H1 (cell line): ENCODE results near the gene FKBP5. TPM values are rescaled to one million over a fixed set of nuclear protein-coding genes. Genes with fewer than 3 reads are reported as not detected.

Source experiments
- CTCF ChIA-PET: fragments of 300-600 bp; sonication (Branson Sonifier 250); formaldehyde crosslinking; loops from one replicate; lab custom pipeline; 2021; ENCODE audit not compliant: partially characterized antibody; lab: Charles Lee
- POLR2A ChIA-PET: fragments of 300-600 bp; sonication (Branson Sonifier 250); formaldehyde crosslinking; loops from one replicate; lab custom pipeline; 2021; ENCODE audit warnings: inconsistent platforms; ENCODE audit not compliant: partially characterized antibody; lab: Charles Lee
- DNase-seq, 2 experiments: peaks; one replicate each; pipeline versions ENCODE4 v3.0.0 to v3.0.0-alpha.2; 2010 to 2022; ENCODE audit warnings: low spot score in 2 of 2, low read depth in 1 of 2, mixed read lengths in 1 of 2
- FAIRE-seq: peaks from 2 replicates; lab custom pipeline; 2011; peaks lifted over from hg19 to GRCh38; lab: Jason Lieb, UNC
- H2AFZ ChIP-seq: 2 replicates; pipeline ENCODE4 v1.8.1; 2012; ENCODE audit warnings: low read length, inconsistent platforms
- H2AK5ac ChIP-seq: 2 replicates; pipeline ENCODE4 v1.6.1; 2013; ENCODE audit warnings: low read depth, low read length
- H2BK120ac ChIP-seq: replicated peaks from 2 replicates; pipeline ENCODE3; 2013; ENCODE audit warnings: low read depth, low read length, inconsistent platforms
- H2BK12ac ChIP-seq: 2 replicates; pipeline ENCODE4 v1.6.1; 2013; ENCODE audit warnings: low read depth, low read length
- H2BK15ac ChIP-seq: 2 replicates; pipeline ENCODE4 v1.6.1; 2013; ENCODE audit warnings: low read length
- H2BK20ac ChIP-seq: 2 replicates; pipeline ENCODE4 v1.6.1; 2013; ENCODE audit warnings: low read length
- H2BK5ac ChIP-seq: 2 replicates; pipeline ENCODE4 v1.6.1; 2013; ENCODE audit warnings: low read depth, low read length
- H3K14ac ChIP-seq: 2 replicates; pipeline ENCODE4 v1.6.1; 2013; ENCODE audit warnings: inconsistent platforms; ENCODE audit not compliant: insufficient read length
- H3K18ac ChIP-seq: 2 replicates; pipeline ENCODE4 v1.6.1; 2013; ENCODE audit warnings: low read length; ENCODE audit errors: extremely low read depth
- H3K23ac ChIP-seq: 2 replicates; pipeline ENCODE4 v1.6.1; 2013; ENCODE audit warnings: inconsistent platforms; ENCODE audit not compliant: insufficient read length
- H3K23me2 ChIP-seq: 2 replicates; pipeline ENCODE4 v1.6.1; 2013; ENCODE audit warnings: low read depth, low read length
- H3K27ac ChIP-seq: 2 replicates; pipeline ENCODE4 v1.6.1; 2011; ENCODE audit warnings: low read depth, low read length, inconsistent platforms
- H3K27me3 ChIP-seq, 4 experiments: replicated peaks in 1 of 4; 1 replicate in 1 of 4; 2 replicates in 3 of 4; pipeline versions ENCODE4 v1.6.1 to v1.8.1; 2011 to 2013; ENCODE audit warnings: low read length in 3 of 4, mild to moderate bottlenecking in 3 of 4, inconsistent platforms in 2 of 4, mixed read lengths in 2 of 4, moderate library complexity in 1 of 4; ENCODE audit not compliant: control insufficient read depth in 3 of 4, insufficient read depth in 3 of 4; ENCODE audit errors: extremely low read depth in 1 of 4
- H3K36me3 ChIP-seq, 4 experiments: 2 replicates each; pipeline versions ENCODE4 v1.6.1 to v1.8.1; 2011 to 2013; ENCODE audit warnings: mild to moderate bottlenecking in 4 of 4, low read length in 3 of 4, moderate library complexity in 2 of 4, control low read depth in 1 of 4, inconsistent platforms in 1 of 4; ENCODE audit not compliant: insufficient read depth in 4 of 4, control insufficient read depth in 2 of 4
- H3K4ac ChIP-seq: replicated peaks from 2 replicates; pipeline ENCODE3; 2013; ENCODE audit warnings: low read length, low read depth, mixed read lengths, inconsistent platforms; ENCODE audit not compliant: insufficient read length
- H3K4me1 ChIP-seq, 4 experiments: replicated peaks in 1 of 4; 1 replicate in 1 of 4; 2 replicates in 3 of 4; pipeline versions ENCODE4 v1.6.1 to v1.8.1; 2011 to 2013; ENCODE audit warnings: low read length in 3 of 4, inconsistent platforms in 2 of 4, mixed read lengths in 1 of 4; ENCODE audit not compliant: insufficient read depth in 4 of 4, control insufficient read depth in 3 of 4
- H3K4me2 ChIP-seq, 2 experiments: 2 replicates each; pipeline versions ENCODE4 v1.6.1 to v1.8.1; 2011 to 2013; ENCODE audit warnings: low read depth in 2 of 2, low read length in 2 of 2, control low read depth in 1 of 2, inconsistent platforms in 1 of 2, mild to moderate bottlenecking in 1 of 2; ENCODE audit not compliant: insufficient read depth in 1 of 2
- H3K4me3 ChIP-seq, 4 experiments: fragments of 200-600, 300-600 bp in 1 of 4; sonication (generic), shearing (Covaris generic), sonication (Bioruptor Twin) in 1 of 4; 2 replicates each; pipeline versions ENCODE4 v1.5.1 to v1.8.1; 2011 to 2016; ENCODE audit warnings: low read length in 4 of 4, low read depth in 3 of 4, control low read depth in 2 of 4, inconsistent platforms in 2 of 4, mild to moderate bottlenecking in 2 of 4, mixed read lengths in 1 of 4, moderate library complexity in 1 of 4; ENCODE audit not compliant: insufficient read depth in 2 of 4; ENCODE audit errors: extremely low read depth in 1 of 4
- H3K56ac ChIP-seq: replicated peaks from 2 replicates; pipeline ENCODE3; 2013; ENCODE audit warnings: low read depth, mild to moderate bottlenecking, mixed read lengths, low read length, inconsistent platforms; ENCODE audit not compliant: insufficient read length
- H3K79me1 ChIP-seq: 2 replicates; pipeline ENCODE4 v1.6.1; 2013; ENCODE audit warnings: low read depth, low read length, control low read depth
- H3K79me2 ChIP-seq, 2 experiments: 2 replicates each; pipeline versions ENCODE4 v1.6.1 to v1.8.1; 2012 to 2013; ENCODE audit warnings: low read length in 2 of 2, mild to moderate bottlenecking in 2 of 2, inconsistent platforms in 1 of 2; ENCODE audit not compliant: insufficient read depth in 2 of 2, control insufficient read depth in 1 of 2
- H3K9ac ChIP-seq, 4 experiments: replicated peaks in 1 of 4; 1 replicate in 1 of 4; 2 replicates in 3 of 4; pipeline versions ENCODE4 v1.6.1 to v1.8.1; 2011 to 2013; ENCODE audit warnings: low read depth in 3 of 4, low read length in 3 of 4, control low read depth in 2 of 4, mild to moderate bottlenecking in 2 of 4, moderate library complexity in 2 of 4, inconsistent platforms in 1 of 4; ENCODE audit errors: extremely low read depth in 1 of 4
- H3K9me3 ChIP-seq, 2 experiments: 2 replicates each; pipeline versions ENCODE4 v1.6.1 to v1.8.1; 2012 to 2013; ENCODE audit warnings: mild to moderate bottlenecking in 2 of 2, moderate library complexity in 2 of 2, control low read depth in 1 of 2, inconsistent platforms in 1 of 2, low read depth in 1 of 2, low read length in 1 of 2, mixed read lengths in 1 of 2; ENCODE audit not compliant: insufficient read depth in 2 of 2
- H4K20me1 ChIP-seq, 2 experiments: replicated peaks in 1 of 2; 2 replicates each; pipeline versions ENCODE3 to v1.8.1; 2011 to 2013; ENCODE audit warnings: inconsistent platforms in 2 of 2, low read length in 2 of 2, mild to moderate bottlenecking in 1 of 2; ENCODE audit not compliant: insufficient read depth in 2 of 2, control insufficient read depth in 1 of 2
- H4K5ac ChIP-seq: 2 replicates; pipeline ENCODE4 v1.6.1; 2013; ENCODE audit warnings: low read length, low read depth, mixed read lengths, inconsistent platforms; ENCODE audit not compliant: insufficient read length
- H4K8ac ChIP-seq: 2 replicates; pipeline ENCODE4 v1.8.0; 2013; ENCODE audit warnings: mild to moderate bottlenecking, moderate library complexity, low read length, inconsistent platforms; ENCODE audit not compliant: insufficient read depth; ENCODE audit errors: extremely low read depth
- H4K91ac ChIP-seq: replicated peaks from 2 replicates; pipeline ENCODE3; 2013; ENCODE audit warnings: low read length, mixed read lengths, inconsistent platforms; ENCODE audit not compliant: insufficient read length
- NRF1 ChIP-seq: IDR thresholded peaks from 2 replicates; pipeline ENCODE4 v1.6.1; 2011; ENCODE audit warnings: mild to moderate bottlenecking, low read depth, low read length, improper control_type of control experiment
- WGBS, 2 experiments: shearing (Covaris generic) in 1 of 2; methylation state at CpG; one replicate each; pipeline versions ENCODE4 v1.1.6 to v1.1.7; 2013 to 2015; ENCODE audit warnings: low lambda C conversion rate in 2 of 2, mixed read lengths in 2 of 2, inconsistent platforms in 1 of 2, low coverage in 1 of 2, missing lambda C conversion rate in 1 of 2; ENCODE audit not compliant: insufficient replicate concordance in 2 of 2, insufficient coverage in 1 of 2, insufficient read length in 1 of 2; ENCODE audit errors: extremely low coverage in 1 of 2, missing lambda C conversion rate in 1 of 2; 5-methylcytosine and 5-hydroxymethylcytosine counted together
- polyA plus RNA-seq, 7 experiments: library from polyadenylated mRNA; depleted of rRNA in 3 of 7; stranded (reverse) in 5 of 7; unstranded in 2 of 7; fragments of >200 nt in 5 of 7; fragments of 200-250 nt in 2 of 7; gene quantifications; 1 replicate in 5 of 7; 2 replicates in 1 of 7; 4 replicates in 1 of 7; pipeline versions ENCODE4 v1.2.1 to v1.2.3, GENCODE V29; 2011 to 2013; ENCODE audit warnings: missing spikeins in 2 of 7, mixed read lengths in 2 of 7
- total RNA-seq: library from RNA; stranded (reverse); fragmentation: NEBNext Ultra II Directional; extraction: Animal tissue kit (Norgen Biotek cat#: 25700); gene quantifications from 2 replicates; pipeline ENCODE4 v1.2.1, GENCODE V29; 2021

The FKBP5 gene
- total and polyA plus RNA-seq, 2 of the 8 experiments (the other 6 are each of a cell fraction or from before 2014, with no cell fraction given), result 14.3 to 40.4 TPM

DNA sequence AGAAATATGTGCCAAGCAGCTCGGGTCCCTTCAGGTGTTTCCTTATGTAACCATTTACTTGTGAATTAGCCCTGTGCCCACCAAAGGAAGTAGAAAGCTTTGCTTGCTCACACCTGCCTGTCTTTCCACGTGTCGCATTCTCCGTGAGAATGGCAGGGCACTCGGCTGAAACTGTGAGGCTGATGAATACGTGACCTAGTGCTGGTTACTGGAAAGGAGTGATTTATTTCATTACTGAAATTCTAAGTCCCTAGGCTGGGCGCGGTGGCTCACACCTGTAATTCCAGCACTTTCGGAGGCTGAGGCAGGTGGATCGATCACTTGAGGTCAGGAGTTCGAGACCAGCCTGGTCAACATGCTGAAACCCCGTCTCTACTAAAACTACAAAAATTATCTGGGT lies 130.1 kb downstream of the FKBP5 start:
- no peak overlapping the region for H3K4ac ChIP-seq
- TF ChIP-seq NRF1, result no peak
- TF ChIP-seq, all 59 proteins: peak for 0
- H3K79me1 ChIP-seq, result no peaks in the 10 kb centered on the region
- H2BK15ac ChIP-seq, result no peak overlapping the region
- FAIRE-seq (no peak), DNase-seq (no peak)
- H3K14ac ChIP-seq, result no peak overlapping the region
- H3K27ac ChIP-seq, result no peak overlapping the region
- peaks cover 0 to 2% (median 1%) of the 10 kb centered on the region in 4 experiments; a peak in 2 of 7 replicates for H3K4me1 ChIP-seq
- H3K4me3 ChIP-seq, result no peak overlapping the region
- CTCF ChIA-PET, result interaction anchor here (2.7 to 5.2 kb wide), 3 partner anchors 10 to 36 kb away, joined by 19 to 22 read pairs (median 19); no protein-coding TSS in a partner anchor
- WGBS, 2 experiments, result 96% methylated on average over 12 of the region's 12 CpGs; no CpG with 5 or more reads in 1 of the 2 experiments
- no peak overlapping the region for H2AK5ac ChIP-seq
- no peaks in the 10 kb centered on the region for H3K79me2 ChIP-seq
- H4K8ac ChIP-seq, result no peak overlapping the region
- no peak overlapping the region for H4K5ac ChIP-seq
- no peak overlapping the region for H2BK12ac ChIP-seq
- no peak overlapping the region for H3K9ac ChIP-seq
- H3K56ac ChIP-seq, result no peak overlapping the region
- no peak overlapping the region for H2AFZ ChIP-seq
- no peaks in the 10 kb centered on the region for H3K9me3 ChIP-seq
- no peaks in the 10 kb centered on the region for H3K27me3 ChIP-seq
- no peak overlapping the region for H4K91ac ChIP-seq
- no peak overlapping the region for H2BK120ac ChIP-seq
- POLR2A ChIA-PET, result interaction anchor here (0.6 kb wide), 1 partner anchor 57 kb away, joined by 5 read pairs; no protein-coding TSS in a partner anchor
- H3K18ac ChIP-seq, result no peak overlapping the region
- H3K4me2 ChIP-seq, result no peak overlapping the region
- H3K36me3 ChIP-seq, result peaks cover 0 to 4% (median 0%) of the 10 kb centered on the region in 4 experiments; a peak in 2 of 8 replicates
- no peaks in the 10 kb centered on the region for H3K23me2 ChIP-seq
- H2BK5ac ChIP-seq, result no peak overlapping the region
- no peak overlapping the region for H3K23ac ChIP-seq
- H2BK20ac ChIP-seq, result no peak overlapping the region
- H4K20me1 ChIP-seq, result no peaks in the 10 kb centered on the region
